Measurements from ENCODE around the gene TASOR2. TPM values are rescaled to one million over a fixed set of nuclear protein-coding genes. Genes with fewer than 3 reads are reported as not detected.

TASOR2 gene
- polyA plus RNA-seq, 1 donor (not counting 4 experiments of a cell fraction or from before 2014, with no cell fraction given): 40.4 TPM

- H3K27ac ChIP-seq (ENCODE audit: control insufficient read depth, insufficient read depth, low read length): no peak overlapping the region
- H3K4me2 ChIP-seq (ENCODE audit: control insufficient read depth, extremely low read depth, insufficient read depth, low read depth, low read length): no peak overlapping the region
- H3K79me2 ChIP-seq (ENCODE audit: control insufficient read depth, insufficient read depth, low read length): no peaks in the 10 kb centered on the region
- H4K20me1 ChIP-seq (ENCODE audit: control insufficient read depth, extremely low read depth, insufficient read depth, low read length): no peaks in the 10 kb centered on the region
- H3K36me3 ChIP-seq (ENCODE audit: control insufficient read depth in 2 of 2, extremely low read depth in 1 of 2, insufficient read depth in 2 of 2, low read length in 2 of 2): no peaks in the 10 kb centered on the region
- H3K9ac ChIP-seq (ENCODE audit: control insufficient read depth, extremely low read depth, insufficient read depth, low read length): no peak overlapping the region
- DNase-seq (ENCODE audit: low read depth, low spot score) (no peak), FAIRE-seq (no peak)
- H3K4me3 ChIP-seq (ENCODE audit: control insufficient read depth in 2 of 3, extremely low read depth in 1 of 3, insufficient read depth in 2 of 3, low read depth in 1 of 3, low read length in 3 of 3): no peak overlapping the region
- dilution Hi-C loops (cut with MboI; ENCODE audit: extremely low pct_ligation_motif_present, low sequenced_read_pairs): no loop called here
- H3K4me1 ChIP-seq (ENCODE audit: control insufficient read depth, extremely low read depth, insufficient read depth, low read length): peaks cover 5% of the 10 kb centered on the region
- H2AFZ ChIP-seq (ENCODE audit: control insufficient read depth, low read length): no peak overlapping the region
- no peaks in the 10 kb centered on the region for H3K9me1 ChIP-seq (ENCODE audit: control insufficient read depth, extremely low read depth, insufficient read depth, low read length)
- H3K9me3 ChIP-seq (ENCODE audit: control insufficient read depth, low read depth, low read length): no peaks in the 10 kb centered on the region
- TF ChIP-seq, protein P1, sequence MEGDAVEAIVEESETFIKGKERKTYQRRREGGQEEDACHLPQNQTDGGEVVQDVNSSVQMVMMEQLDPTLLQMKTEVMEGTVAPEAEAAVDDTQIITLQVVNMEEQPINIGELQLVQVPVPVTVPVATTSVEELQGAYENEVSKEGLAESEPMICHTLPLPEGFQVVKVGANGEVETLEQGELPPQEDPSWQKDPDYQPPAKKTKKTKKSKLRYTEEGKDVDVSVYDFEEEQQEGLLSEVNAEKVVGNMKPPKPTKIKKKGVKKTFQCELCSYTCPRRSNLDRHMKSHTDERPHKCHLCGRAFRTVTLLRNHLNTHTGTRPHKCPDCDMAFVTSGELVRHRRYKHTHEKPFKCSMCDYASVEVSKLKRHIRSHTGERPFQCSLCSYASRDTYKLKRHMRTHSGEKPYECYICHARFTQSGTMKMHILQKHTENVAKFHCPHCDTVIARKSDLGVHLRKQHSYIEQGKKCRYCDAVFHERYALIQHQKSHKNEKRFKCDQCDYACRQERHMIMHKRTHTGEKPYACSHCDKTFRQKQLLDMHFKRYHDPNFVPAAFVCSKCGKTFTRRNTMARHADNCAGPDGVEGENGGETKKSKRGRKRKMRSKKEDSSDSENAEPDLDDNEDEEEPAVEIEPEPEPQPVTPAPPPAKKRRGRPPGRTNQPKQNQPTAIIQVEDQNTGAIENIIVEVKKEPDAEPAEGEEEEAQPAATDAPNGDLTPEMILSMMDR (optimal IDR thresholded peaks at IDR 0.05 in 1 of 3, IDR thresholded peaks at IDR 0.05 in 1 of 3, conservative IDR thresholded peaks at IDR 0.05 in 1 of 3; ENCODE audit: extremely low read depth in 1 of 3, insufficient read depth in 2 of 3, low read length in 3 of 3): no peak
- no peak for TF ChIP-seq EZH2 (IDR thresholded peaks at IDR 0.05; ENCODE audit: low read length)
- H3K27me3 ChIP-seq (ENCODE audit: control insufficient read depth, extremely low read depth, insufficient read depth, low read length): no peaks in the 10 kb centered on the region
Observed at GRCh38 chr10:5670662-5671375, 13.8 kb upstream of the TASOR2 start.

DNA sequence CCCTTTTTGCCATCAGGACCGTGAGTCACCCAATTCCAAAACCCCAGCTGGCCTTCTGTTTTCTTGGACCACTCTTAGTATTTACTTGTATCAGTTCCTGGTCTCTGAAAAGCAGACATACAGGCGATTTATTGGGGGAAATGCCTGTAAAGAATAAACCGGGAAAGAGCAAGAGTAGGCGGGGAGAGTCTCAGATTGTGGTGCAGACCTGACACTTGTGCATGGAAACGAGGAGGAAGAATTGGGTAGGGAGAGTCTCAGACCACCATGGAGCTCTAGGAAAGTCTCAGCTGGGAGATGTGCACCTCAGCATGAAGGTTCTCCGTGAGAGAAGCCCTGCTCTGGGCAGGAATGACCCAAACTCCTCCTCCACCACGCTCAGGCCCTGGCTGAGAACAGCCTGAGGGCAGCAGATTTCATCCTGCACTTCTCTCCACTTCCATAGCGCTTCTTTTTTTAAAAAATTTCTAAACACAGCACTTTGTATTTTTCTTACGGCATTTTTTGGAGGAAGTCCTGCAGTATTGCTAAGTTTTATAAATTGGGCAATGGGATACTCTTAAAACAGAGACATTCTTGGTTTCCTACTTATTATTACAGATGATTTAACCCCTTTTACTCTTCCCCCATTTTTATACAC, 6.1 kb upstream of the TASOR2 start:
- dilution Hi-C loops (cut with MboI; ENCODE audit: extremely low pct_ligation_motif_present, low sequenced_read_pairs): no loop called here
- H2AFZ ChIP-seq (ENCODE audit: control insufficient read depth, low read length): no peak overlapping the region
- TF ChIP-seq, protein P1 (optimal IDR thresholded peaks at IDR 0.05 in 1 of 3, IDR thresholded peaks at IDR 0.05 in 1 of 3, conservative IDR thresholded peaks at IDR 0.05 in 1 of 3; ENCODE audit: extremely low read depth in 1 of 3, insufficient read depth in 2 of 3, low read length in 3 of 3): no peak
- no peak for TF ChIP-seq EZH2 (IDR thresholded peaks at IDR 0.05; ENCODE audit: low read length)
- H4K20me1 ChIP-seq (ENCODE audit: control insufficient read depth, extremely low read depth, insufficient read depth, low read length): no peaks in the 10 kb centered on the region
- FAIRE-seq (no peak), DNase-seq (ENCODE audit: low read depth, low spot score) (no peak)
- no peaks in the 10 kb centered on the region for H3K9me1 ChIP-seq (ENCODE audit: control insufficient read depth, extremely low read depth, insufficient read depth, low read length)
- no peak overlapping the region for H3K9ac ChIP-seq (ENCODE audit: control insufficient read depth, extremely low read depth, insufficient read depth, low read length)
- no peaks in the 10 kb centered on the region for H3K9me3 ChIP-seq (ENCODE audit: control insufficient read depth, low read depth, low read length)
- H3K36me3 ChIP-seq (ENCODE audit: control insufficient read depth in 2 of 2, extremely low read depth in 1 of 2, insufficient read depth in 2 of 2, low read length in 2 of 2): no peaks in the 10 kb centered on the region
- H3K4me1 ChIP-seq (ENCODE audit: control insufficient read depth, extremely low read depth, insufficient read depth, low read length): peaks cover 5% of the 10 kb centered on the region
- H3K79me2 ChIP-seq (ENCODE audit: control insufficient read depth, insufficient read depth, low read length): no peaks in the 10 kb centered on the region
- H3K4me2 ChIP-seq (ENCODE audit: control insufficient read depth, extremely low read depth, insufficient read depth, low read depth, low read length): no peak overlapping the region
- H3K4me3 ChIP-seq (ENCODE audit: control insufficient read depth in 2 of 3, extremely low read depth in 1 of 3, insufficient read depth in 2 of 3, low read depth in 1 of 3, low read length in 3 of 3): no peak overlapping the region
- H3K27me3 ChIP-seq (ENCODE audit: control insufficient read depth, extremely low read depth, insufficient read depth, low read length): no peaks in the 10 kb centered on the region
- H3K27ac ChIP-seq (ENCODE audit: control insufficient read depth, insufficient read depth, low read length): no peak overlapping the region

All from keratinocyte (primary cell).